ENCODE results near the gene MTRR. TPM values are rescaled to one million over a fixed set of nuclear protein-coding genes. Genes with fewer than 3 reads are reported as not detected.
A peak's percentile ranks its signal among the peaks of the same experiment; 100 is the strongest.

Gene MTRR
- total RNA-seq, 1 donor from 2014 or later = 40.5 TPM

DNA sequence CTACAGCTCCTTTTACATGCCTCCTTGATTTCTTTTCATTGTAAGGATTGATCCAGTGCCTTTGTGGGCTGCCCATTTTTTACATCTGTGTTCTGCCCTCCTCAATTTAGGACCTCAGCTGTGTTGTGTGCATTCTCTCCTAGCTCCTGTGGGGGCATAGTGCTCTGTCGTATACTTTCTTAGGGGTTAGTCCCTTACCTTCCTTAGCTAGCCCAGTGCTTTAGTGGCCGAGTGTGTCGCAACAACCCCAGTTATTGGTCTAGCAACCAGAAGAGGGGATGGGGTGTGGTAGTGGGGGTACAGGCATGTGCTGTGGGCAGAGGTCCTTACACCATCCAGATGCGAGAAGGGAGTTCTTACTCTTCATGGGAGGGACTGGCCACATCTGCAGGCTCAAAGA, 12.1 kb downstream of the MTRR start:
- TF ChIP-seq, protein P1, sequence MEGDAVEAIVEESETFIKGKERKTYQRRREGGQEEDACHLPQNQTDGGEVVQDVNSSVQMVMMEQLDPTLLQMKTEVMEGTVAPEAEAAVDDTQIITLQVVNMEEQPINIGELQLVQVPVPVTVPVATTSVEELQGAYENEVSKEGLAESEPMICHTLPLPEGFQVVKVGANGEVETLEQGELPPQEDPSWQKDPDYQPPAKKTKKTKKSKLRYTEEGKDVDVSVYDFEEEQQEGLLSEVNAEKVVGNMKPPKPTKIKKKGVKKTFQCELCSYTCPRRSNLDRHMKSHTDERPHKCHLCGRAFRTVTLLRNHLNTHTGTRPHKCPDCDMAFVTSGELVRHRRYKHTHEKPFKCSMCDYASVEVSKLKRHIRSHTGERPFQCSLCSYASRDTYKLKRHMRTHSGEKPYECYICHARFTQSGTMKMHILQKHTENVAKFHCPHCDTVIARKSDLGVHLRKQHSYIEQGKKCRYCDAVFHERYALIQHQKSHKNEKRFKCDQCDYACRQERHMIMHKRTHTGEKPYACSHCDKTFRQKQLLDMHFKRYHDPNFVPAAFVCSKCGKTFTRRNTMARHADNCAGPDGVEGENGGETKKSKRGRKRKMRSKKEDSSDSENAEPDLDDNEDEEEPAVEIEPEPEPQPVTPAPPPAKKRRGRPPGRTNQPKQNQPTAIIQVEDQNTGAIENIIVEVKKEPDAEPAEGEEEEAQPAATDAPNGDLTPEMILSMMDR (IDR thresholded peaks at IDR 0.05; ENCODE audit: unreplicated experiment) = no peak
- Mint-ChIP-seq H3K27me3 (ENCODE audit: low read depth) (no peaks in the 10 kb centered on the region), H3K27ac (no peak overlapping the region), H3K36me3 (peaks cover 26% of the 10 kb centered on the region), H3K4me1 (peaks cover 2% of the 10 kb centered on the region), H3K9me3 (no peaks in the 10 kb centered on the region), H3K4me3 (no peak overlapping the region)
- DNase-seq (ENCODE audit: low spot score in 2 of 2, unreplicated experiment in 2 of 2) = no peak

DNA sequence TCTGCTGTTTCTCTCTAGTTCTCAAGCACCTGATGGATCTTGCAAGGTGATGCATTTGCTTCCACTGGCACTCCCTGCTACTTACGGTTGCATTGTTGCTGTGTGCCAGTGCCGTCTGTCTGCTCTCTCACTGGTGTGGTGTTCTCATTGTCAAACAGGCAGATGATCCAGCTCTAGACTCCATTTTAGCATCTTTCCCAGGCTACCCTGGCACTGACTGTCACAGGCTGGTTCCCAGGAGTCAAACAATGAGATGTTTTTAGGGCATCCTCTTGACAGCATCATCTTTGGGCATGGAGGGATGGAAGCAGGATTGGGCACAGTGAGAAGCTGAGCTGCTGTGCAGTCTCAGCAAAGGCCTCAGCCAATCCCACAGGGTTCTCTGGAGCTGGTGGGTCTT, 12.9 kb downstream of the MTRR start:
- Mint-ChIP-seq H3K36me3 (peaks cover 22% of the 10 kb centered on the region), H3K4me1 (peaks cover 2% of the 10 kb centered on the region)

DNA sequence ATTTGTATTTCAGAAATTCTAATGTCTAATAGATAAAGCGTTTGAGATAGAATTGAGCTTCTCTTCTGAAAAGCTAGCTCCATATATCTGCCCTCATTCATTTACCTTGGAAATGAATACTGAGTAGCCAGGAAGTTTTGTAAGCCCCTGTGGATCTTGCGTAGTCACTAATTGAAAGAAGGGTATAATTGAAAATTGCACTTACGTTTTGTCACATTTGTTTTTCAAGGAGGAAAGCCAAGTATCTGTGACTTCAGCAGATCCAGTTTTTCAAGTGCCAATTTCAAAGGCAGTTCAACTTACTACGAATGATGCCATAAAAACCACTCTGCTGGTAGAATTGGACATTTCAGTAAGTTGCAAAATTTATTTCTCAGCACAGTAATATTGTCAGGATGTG, 14.0 kb downstream of the MTRR start:
- TF ChIP-seq, protein P1 (IDR thresholded peaks at IDR 0.05; ENCODE audit: unreplicated experiment) = no peak
- Mint-ChIP-seq H3K27me3 (ENCODE audit: low read depth) (no peaks in the 10 kb centered on the region), H3K36me3 (peaks cover 22% of the 10 kb centered on the region), H3K27ac (no peak overlapping the region), H3K4me1 (no peaks in the 10 kb centered on the region), H3K4me3 (no peak overlapping the region), H3K9me3 (no peaks in the 10 kb centered on the region)
- no peak for DNase-seq (ENCODE audit: low spot score in 2 of 2, unreplicated experiment in 2 of 2)

More for the DNA sequence above, 12.9 kb downstream of the MTRR start:
- TF ChIP-seq, protein P1 (IDR thresholded peaks at IDR 0.05; ENCODE audit: unreplicated experiment) = no peak
- no peak overlapping the region for H3K4me3 Mint-ChIP-seq
- no peak for DNase-seq (ENCODE audit: low spot score in 2 of 2, unreplicated experiment in 2 of 2)
- H3K9me3 Mint-ChIP-seq = no peaks in the 10 kb centered on the region
- H3K27me3 Mint-ChIP-seq (ENCODE audit: low read depth) = no peaks in the 10 kb centered on the region
- no peak overlapping the region for H3K27ac Mint-ChIP-seq

DNA sequence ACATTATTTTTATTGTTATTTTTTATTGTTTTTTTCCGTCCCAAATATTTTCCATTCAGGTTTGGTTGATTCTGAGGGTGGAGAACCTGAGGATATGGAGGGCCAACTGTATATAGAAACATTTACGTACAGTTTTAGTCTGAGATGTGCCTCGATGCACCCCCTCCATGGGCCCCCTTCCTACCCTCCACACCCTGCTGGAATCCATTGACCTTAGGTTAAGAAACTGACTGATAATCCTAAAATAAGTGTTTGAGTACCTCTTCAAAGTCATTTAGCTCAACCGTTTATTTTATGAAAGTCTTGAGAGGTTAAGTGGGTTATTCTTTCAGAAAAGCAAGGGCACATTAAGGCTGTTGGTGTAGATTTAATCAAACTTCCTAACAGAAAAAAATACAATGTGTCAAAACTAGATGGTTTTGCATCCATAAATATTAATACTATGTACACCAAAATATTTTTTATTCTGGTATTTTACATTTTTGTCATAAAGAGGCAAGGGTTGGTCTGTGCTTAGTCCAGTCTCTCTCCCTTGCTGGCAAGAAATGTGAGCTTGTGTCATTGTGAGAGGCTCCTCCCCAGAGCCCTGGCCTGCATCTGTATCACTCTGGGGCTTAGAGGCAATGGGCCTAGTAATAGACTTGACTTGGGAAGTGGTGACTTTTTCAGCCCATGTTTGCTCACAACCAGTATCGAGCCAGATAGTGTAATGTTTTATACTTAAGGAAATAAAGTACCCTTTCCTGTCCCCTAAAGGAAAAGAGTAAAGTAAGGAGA, 15.7 kb downstream of the MTRR start:
- Mint-ChIP-seq H3K4me3 (no peak overlapping the region), H3K27me3 (ENCODE audit: low read depth) (no peaks in the 10 kb centered on the region), H3K36me3 (peaks cover 21% of the 10 kb centered on the region), H3K4me1 (no peaks in the 10 kb centered on the region), H3K27ac (no peak overlapping the region), H3K9me3 (no peaks in the 10 kb centered on the region)
- DNase-seq (ENCODE audit: low spot score in 2 of 2, unreplicated experiment in 2 of 2) = no peak
- TF ChIP-seq, protein P1 (IDR thresholded peaks at IDR 0.05; ENCODE audit: unreplicated experiment) = no peak

DNA sequence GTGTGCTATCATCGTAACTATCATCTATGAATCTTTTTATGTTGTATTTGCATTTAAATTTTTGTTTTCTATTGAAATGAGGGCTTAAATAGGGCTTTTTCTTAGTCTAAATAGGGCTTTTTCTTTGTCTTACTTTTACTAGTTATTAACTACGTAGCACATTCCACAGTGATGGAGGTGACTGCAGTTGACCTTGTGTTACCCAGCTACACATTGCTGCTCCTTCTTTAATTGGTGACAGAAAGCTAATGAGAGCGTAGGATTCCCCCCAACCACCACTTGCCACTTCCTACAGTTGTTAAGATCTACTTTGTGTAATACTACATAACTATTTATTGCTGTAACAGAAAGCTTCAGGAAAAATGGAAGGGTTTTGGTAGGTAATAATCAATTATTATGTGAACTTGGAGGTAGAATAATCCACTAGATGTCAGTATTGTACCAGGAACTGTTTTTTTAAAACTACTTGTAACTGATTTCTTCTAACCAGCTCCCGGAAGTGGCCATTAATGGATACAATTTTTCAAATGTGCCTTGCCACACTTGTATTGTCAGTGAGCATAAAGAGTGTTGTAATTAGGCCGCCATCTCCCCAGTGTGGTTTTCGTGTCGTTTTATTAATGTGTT, 18.0 kb downstream of the MTRR start:
- TF ChIP-seq, protein P1 (IDR thresholded peaks at IDR 0.05; ENCODE audit: unreplicated experiment) = no peak
- H3K36me3 Mint-ChIP-seq = peaks cover 22% of the 10 kb centered on the region

More for the DNA sequence above, 18.0 kb downstream of the MTRR start:
- peak overlapping the region; percentile 14 for H3K27ac Mint-ChIP-seq
- no peaks in the 10 kb centered on the region for H3K9me3 Mint-ChIP-seq
- no peaks in the 10 kb centered on the region for H3K27me3 Mint-ChIP-seq (ENCODE audit: low read depth)
- no peaks in the 10 kb centered on the region for H3K4me1 Mint-ChIP-seq
- no peak for DNase-seq (ENCODE audit: low spot score in 2 of 2, unreplicated experiment in 2 of 2)
- H3K4me3 Mint-ChIP-seq = no peak overlapping the region
